PFSK-1 (cell line): ENCODE results near the gene ESPNL. TPM values are rescaled to one million over a fixed set of nuclear protein-coding genes. Genes with fewer than 3 reads are reported as not detected.

Experiments
- FOXP2 ChIP-seq: optimal IDR thresholded peaks from 2 replicates; pipeline ENCODE3; 2011; ENCODE audit warnings: borderline replicate concordance, control low read depth, inconsistent platforms; ENCODE audit not compliant: insufficient read depth; ENCODE audit errors: extremely low read length, extremely low read depth
- POLR2AphosphoS5 ChIP-seq: IDR thresholded peaks from 2 replicates; pipeline ENCODE4 v1.6.1; 2012; ENCODE audit warnings: low read depth, mild to moderate bottlenecking, control low read depth, low read length, moderate library complexity
- SIN3A ChIP-seq: IDR thresholded peaks from 2 replicates; pipeline ENCODE4 v1.6.1; 2012; ENCODE audit warnings: mild to moderate bottlenecking, low read length, moderate library complexity, borderline replicate concordance; ENCODE audit not compliant: insufficient read depth
- TAF1 ChIP-seq: IDR thresholded peaks from 2 replicates; pipeline ENCODE4 v1.6.1; 2012; ENCODE audit warnings: low read length, control low read depth, borderline replicate concordance; ENCODE audit not compliant: insufficient read depth
- polyA plus RNA-seq: library from polyadenylated mRNA; unstranded; fragments of >200 nt; gene quantifications from one replicate; pipeline ENCODE4 v1.2.1, GENCODE V29; 2012; ENCODE audit warnings: low read depth, missing spikeins; ENCODE audit not compliant: insufficient read length
- TF ChIP-seq, protein P1 (sequence below), 2 experiments: IDR thresholded peaks; 2 replicates each; pipeline versions ENCODE4 v1.6.1 to v1.8.0; 2011 to 2012; ENCODE audit warnings: low read depth in 2 of 2, low read length in 2 of 2, control low read depth in 1 of 2, inconsistent platforms in 1 of 2, mild to moderate bottlenecking in 1 of 2, moderate library complexity in 1 of 2; ENCODE audit not compliant: insufficient read depth in 1 of 2

The ESPNL gene
- polyA plus RNA-seq: 1.5 TPM

DNA sequence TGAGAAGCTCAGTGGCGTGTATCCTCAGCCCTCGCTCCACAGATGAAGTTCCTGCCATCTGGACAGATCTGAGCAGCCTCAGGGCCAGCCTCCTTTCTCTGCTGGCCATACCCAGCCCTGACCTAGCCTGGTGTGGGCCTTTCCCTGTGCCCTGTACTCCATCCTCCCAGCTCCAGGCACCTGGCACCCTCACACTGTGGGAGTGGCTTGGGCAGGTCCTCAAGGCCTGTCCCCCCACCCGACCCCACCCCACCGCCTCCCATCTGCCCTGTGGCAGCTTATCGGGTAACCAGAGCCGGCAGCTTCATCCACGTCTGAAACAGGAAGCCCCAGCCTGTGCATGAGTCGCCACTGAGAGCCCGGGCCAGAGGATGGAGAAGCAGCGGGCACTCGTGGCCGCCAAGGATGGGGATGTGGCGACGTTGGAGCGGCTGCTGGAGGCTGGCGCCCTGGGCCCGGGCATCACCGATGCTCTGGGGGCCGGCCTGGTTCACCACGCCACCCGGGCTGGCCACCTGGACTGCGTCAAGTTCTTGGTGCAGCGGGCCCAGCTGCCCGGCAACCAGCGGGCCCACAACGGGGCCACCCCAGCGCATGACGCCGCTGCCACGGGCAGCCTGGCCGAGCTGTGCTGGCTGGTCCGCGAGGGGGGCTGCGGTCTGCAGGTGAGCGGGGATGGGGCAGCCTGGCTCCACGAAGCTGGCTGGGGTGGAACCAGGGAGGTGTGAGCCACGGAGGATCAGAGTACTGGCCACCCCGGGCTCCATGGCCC, at the start of gene ESPNL:
Gene ESPNL, plus strand, starts transcription at position 292 of the 772 bp plus-strand sequence. Its CDS starts 80 bp downstream, at position 372.
- TF ChIP-seq SIN3A (no peak), TAF1 (no peak), FOXP2 (no peak), POLR2AphosphoS5 (no peak)
- TF ChIP-seq, protein P1, sequence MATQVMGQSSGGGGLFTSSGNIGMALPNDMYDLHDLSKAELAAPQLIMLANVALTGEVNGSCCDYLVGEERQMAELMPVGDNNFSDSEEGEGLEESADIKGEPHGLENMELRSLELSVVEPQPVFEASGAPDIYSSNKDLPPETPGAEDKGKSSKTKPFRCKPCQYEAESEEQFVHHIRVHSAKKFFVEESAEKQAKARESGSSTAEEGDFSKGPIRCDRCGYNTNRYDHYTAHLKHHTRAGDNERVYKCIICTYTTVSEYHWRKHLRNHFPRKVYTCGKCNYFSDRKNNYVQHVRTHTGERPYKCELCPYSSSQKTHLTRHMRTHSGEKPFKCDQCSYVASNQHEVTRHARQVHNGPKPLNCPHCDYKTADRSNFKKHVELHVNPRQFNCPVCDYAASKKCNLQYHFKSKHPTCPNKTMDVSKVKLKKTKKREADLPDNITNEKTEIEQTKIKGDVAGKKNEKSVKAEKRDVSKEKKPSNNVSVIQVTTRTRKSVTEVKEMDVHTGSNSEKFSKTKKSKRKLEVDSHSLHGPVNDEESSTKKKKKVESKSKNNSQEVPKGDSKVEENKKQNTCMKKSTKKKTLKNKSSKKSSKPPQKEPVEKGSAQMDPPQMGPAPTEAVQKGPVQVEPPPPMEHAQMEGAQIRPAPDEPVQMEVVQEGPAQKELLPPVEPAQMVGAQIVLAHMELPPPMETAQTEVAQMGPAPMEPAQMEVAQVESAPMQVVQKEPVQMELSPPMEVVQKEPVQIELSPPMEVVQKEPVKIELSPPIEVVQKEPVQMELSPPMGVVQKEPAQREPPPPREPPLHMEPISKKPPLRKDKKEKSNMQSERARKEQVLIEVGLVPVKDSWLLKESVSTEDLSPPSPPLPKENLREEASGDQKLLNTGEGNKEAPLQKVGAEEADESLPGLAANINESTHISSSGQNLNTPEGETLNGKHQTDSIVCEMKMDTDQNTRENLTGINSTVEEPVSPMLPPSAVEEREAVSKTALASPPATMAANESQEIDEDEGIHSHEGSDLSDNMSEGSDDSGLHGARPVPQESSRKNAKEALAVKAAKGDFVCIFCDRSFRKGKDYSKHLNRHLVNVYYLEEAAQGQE (IDR thresholded peaks at IDR 0.05; ENCODE audit: insufficient read depth in 1 of 2, low read depth in 2 of 2, low read length in 2 of 2): no peak

DNA sequence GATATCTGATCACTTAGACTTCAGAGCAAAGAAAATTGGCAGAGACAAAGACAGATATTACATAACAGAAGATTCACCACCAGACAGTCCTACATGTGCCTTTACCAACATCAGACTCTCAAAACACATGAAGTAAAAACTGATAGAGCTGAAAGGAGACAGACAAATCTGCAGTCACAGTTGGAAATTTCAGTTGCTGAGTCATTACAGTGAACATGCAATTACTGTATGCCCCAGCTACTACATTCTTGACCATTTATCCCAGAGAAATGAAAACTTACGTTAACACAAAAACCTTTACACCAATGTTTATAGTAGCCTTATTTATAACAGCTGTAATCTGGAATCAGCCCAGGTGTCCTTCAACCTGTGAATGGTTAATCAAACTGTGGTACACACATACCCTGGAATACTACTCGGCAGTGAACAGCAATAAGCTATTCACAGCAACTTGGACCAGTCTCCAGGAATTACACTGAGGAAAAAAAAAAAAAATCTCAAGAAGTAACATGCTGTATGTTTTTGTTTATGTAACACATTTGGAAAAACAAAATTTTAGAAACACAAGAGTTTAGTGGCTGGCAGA, 46.9 kb upstream of the ESPNL start:
- TF ChIP-seq, protein P1 (IDR thresholded peaks at IDR 0.05; ENCODE audit: insufficient read depth in 1 of 2, low read depth in 2 of 2, low read length in 2 of 2): no peak
- no peak for TF ChIP-seq SIN3A
- TF ChIP-seq TAF1: no peak
- no peak for TF ChIP-seq FOXP2
- TF ChIP-seq POLR2AphosphoS5: no peak

- TF ChIP-seq, protein P1 (IDR thresholded peaks at IDR 0.05; ENCODE audit: insufficient read depth in 1 of 2, low read depth in 2 of 2, low read length in 2 of 2): no peak
- no peak for TF ChIP-seq TAF1
- TF ChIP-seq FOXP2: no peak
- TF ChIP-seq POLR2AphosphoS5: no peak
- no peak for TF ChIP-seq SIN3A
These were observed 44.3 kb upstream of the ESPNL start for GRCh38 chr2:238055841-238056240.

DNA sequence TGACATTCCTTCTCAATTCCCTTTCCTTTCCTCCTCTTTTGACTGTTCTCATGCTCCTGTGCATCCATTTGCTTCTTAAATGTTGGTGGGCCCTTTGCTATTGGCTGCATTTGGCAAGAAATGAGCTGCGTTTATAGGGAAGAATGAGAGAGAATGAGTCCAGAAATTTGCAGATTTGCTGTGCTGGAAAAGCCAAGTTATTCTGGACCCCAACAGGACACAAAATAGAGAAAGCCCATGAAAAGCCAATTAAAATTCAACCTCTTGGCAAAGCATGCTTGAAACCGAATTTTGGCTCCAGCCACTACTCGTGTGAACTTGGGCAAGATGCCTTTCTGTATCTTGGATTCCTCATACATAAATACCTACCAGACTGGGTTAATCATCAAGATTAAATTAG, 40.6 kb upstream of the ESPNL start:
- no peak for TF ChIP-seq SIN3A
- TF ChIP-seq TAF1: no peak
- TF ChIP-seq FOXP2: no peak
- TF ChIP-seq, protein P1 (IDR thresholded peaks at IDR 0.05; ENCODE audit: insufficient read depth in 1 of 2, low read depth in 2 of 2, low read length in 2 of 2): no peak
- no peak for TF ChIP-seq POLR2AphosphoS5
